Transverse colon (tissue), 4 donors: Measurements from ENCODE around the gene ZNF324. TPM values are rescaled to one million over a fixed set of nuclear protein-coding genes. Genes with fewer than 3 reads are reported as not detected.

Experiments
- DNase-seq: peaks from one replicate; pipeline ENCODE4 v3.0.0-alpha.2; 2019
- H3K27ac ChIP-seq, 4 donors: fragments of 200-600 bp; sonication (generic); 2 replicates each; pipeline ENCODE4 v1.5.1; 2016 to 2018; ENCODE audit warnings: inconsistent platforms in 4 of 4
- H3K27me3 ChIP-seq: fragments of 200-600 bp; sonication (generic); 2 replicates; pipeline ENCODE4 v1.5.1; 2017; ENCODE audit warnings: inconsistent platforms
- H3K36me3 ChIP-seq, 4 donors: fragments of 200-600 bp; sonication (generic); 2 replicates each; pipeline ENCODE4 v1.5.1; 2017 to 2019; ENCODE audit warnings: inconsistent platforms in 4 of 4
- H3K4me1 ChIP-seq, 4 donors: fragments of 200-600 bp; sonication (generic); 2 replicates each; pipeline ENCODE4 v1.5.1; 2017 to 2020; ENCODE audit warnings: inconsistent platforms in 4 of 4
- H3K4me3 ChIP-seq, 4 donors: fragments of 200-600 bp; sonication (generic); 1 replicate in 1 of 4; 2 replicates in 3 of 4; pipeline versions ENCODE4 v1.5.1 to v1.6.1; 2017 to 2019; ENCODE audit warnings: inconsistent platforms in 4 of 4
- H3K9me3 ChIP-seq, 2 donors: fragments of 200-600 bp; sonication (generic); 2 replicates each; pipeline ENCODE4 v1.5.1; 2017 to 2019; ENCODE audit warnings: inconsistent platforms in 2 of 2
- CTCF ChIP-seq, 5 experiments: fragments of 200-600 bp in 3 of 5; fragments of 450-650 bp in 2 of 5; sonication (generic) in 3 of 5; IDR thresholded peaks; 1 replicate in 2 of 5; 2 replicates in 3 of 5; pipeline ENCODE4 v1.5.1; 2016 to 2017; ENCODE audit warnings: antibody characterized with exemption in 5 of 5, inconsistent platforms in 3 of 5, mild to moderate bottlenecking in 2 of 5, moderate library complexity in 1 of 5
- EP300 ChIP-seq: sonication (generic); formaldehyde crosslinking; IDR thresholded peaks from one replicate; pipeline ENCODE4 v1.6.1; 2017; ENCODE audit warnings: antibody characterized with exemption, low read depth
- POLR2A ChIP-seq: fragments of 450-650 bp; IDR thresholded peaks from one replicate; pipeline ENCODE4 v1.6.1; 2016; ENCODE audit warnings: antibody characterized with exemption, mild to moderate bottlenecking, moderate library complexity
- POLR2AphosphoS5 ChIP-seq, 3 donors: sonication (generic); formaldehyde crosslinking; IDR thresholded peaks; one replicate each; pipeline ENCODE4 v1.6.1; 2016; ENCODE audit warnings: antibody characterized with exemption in 3 of 3
- WGBS, 2 donors: methylation state at CpG; one replicate each; pipeline ENCODE4 v1.1.5; 2018; ENCODE audit warnings: low coverage in 1 of 2; 5-methylcytosine and 5-hydroxymethylcytosine counted together
- in situ Hi-C, 4 donors: fragments of 200-750 bp; cut with MboI; loops; one replicate each; pipeline versions ENCODE4 v1.15.0 to v1.15.1; 2017; ENCODE audit warnings: low sequenced_read_pairs in 3 of 4, low pct_ligation_motif_present in 1 of 4, low pct_unique_long_range_greater_than_20kb in 1 of 4
- intact Hi-C: fragments of 100-400 bp; cut with DNase I; formaldehyde crosslinking; loops from one replicate; pipeline ENCODE4 v1.15.1; 2023; ENCODE audit warnings: low total_unique reads
- total RNA-seq, 4 donors: library from RNA; depleted of rRNA; stranded (reverse); fragments of >200 nt; gene quantifications; one replicate each; pipeline ENCODE4 v1.1.0, GENCODE V29; 2016

Gene ZNF324
- total RNA-seq, 4 donors from 2014 or later: 9.4 to 27.5 (median 24.5) TPM

GRCh38 chr19:58516964-58517833 is 50.3 kb downstream of the ZNF324 start:
- peak overlapping the region in 1 of 4 donors; percentile 99 for H3K27ac ChIP-seq
- in situ Hi-C loops (no loop called here), intact Hi-C loops (no loop called here)
- peaks cover 0 to 6% (median 0%) of the 10 kb centered on the region in 4 donors for H3K36me3 ChIP-seq
- peaks cover 30 to 43% (median 40%) of the 10 kb centered on the region in 4 donors for H3K4me1 ChIP-seq
- whole genome bisulfite sequencing, 2 donors: 94% methylated on average over 65 of the region's 65 CpGs; no CpG with 5 or more reads in 1 of the 2 donors
- H3K9me3 ChIP-seq: no peaks in the 10 kb centered on the region
- no peak for TF ChIP-seq EP300
- TF ChIP-seq POLR2A: no peak
- TF ChIP-seq POLR2AphosphoS5 (IDR thresholded peaks at IDR 0.05): no peak
- TF ChIP-seq CTCF (IDR thresholded peaks at IDR 0.05): no peak
- DNase-seq: no peak
- H3K4me3 ChIP-seq: no peak overlapping the region
- no peaks in the 10 kb centered on the region for H3K27me3 ChIP-seq

GRCh38 chr19:58518256-58519086 is 51.6 kb downstream of the ZNF324 start:
- peak overlapping the region; percentile 92 to 99 (median 96) for H3K27ac ChIP-seq
- 0 to 5% methylated on average over 9 to 22 of the region's 22 CpGs for WGBS, 2 donors
- DNase-seq: peak; percentile 44
- intact Hi-C loops: no loop called here
- peaks cover 0 to 6% (median 0%) of the 10 kb centered on the region in 4 donors for H3K36me3 ChIP-seq
- H3K9me3 ChIP-seq: no peaks in the 10 kb centered on the region
- H3K27me3 ChIP-seq: no peaks in the 10 kb centered on the region
- in situ Hi-C loops: no loop called here
- H3K4me1 ChIP-seq: peaks cover 30 to 38% (median 34%) of the 10 kb centered on the region in 4 donors
- peak overlapping the region; percentile 63 to 79 (median 72) for H3K4me3 ChIP-seq
- TF ChIP-seq POLR2AphosphoS5 (IDR thresholded peaks at IDR 0.05): no peak
- TF ChIP-seq EP300: no peak
- TF ChIP-seq POLR2A: no peak
- peak; percentile 16 to 62 (median 48) for TF ChIP-seq CTCF (IDR thresholded peaks at IDR 0.05)

GRCh38 chr19:58519087-58519354 is 52.1 kb downstream of the ZNF324 start:
- in situ Hi-C loops (no loop called here), intact Hi-C loops (no loop called here)
- Histone ChIP-seq H3K27ac (peak overlapping the region; percentile 92 to 99 (median 96)), H3K36me3 (peaks cover 0 to 6% (median 0%) of the 10 kb centered on the region in 4 donors), H3K27me3 (no peaks in the 10 kb centered on the region), H3K4me1 (peaks cover 26 to 33% (median 29%) of the 10 kb centered on the region in 4 donors), H3K9me3 (no peaks in the 10 kb centered on the region), H3K4me3 (peak overlapping the region; percentile 63 to 79 (median 72))
- DNase-seq: peak; percentile 70
- no peak for TF ChIP-seq POLR2A
- no peak for TF ChIP-seq EP300
- TF ChIP-seq POLR2AphosphoS5 (IDR thresholded peaks at IDR 0.05): no peak
- no peak for TF ChIP-seq CTCF (IDR thresholded peaks at IDR 0.05)
- 0% methylated on average over 1 to 14 of the region's 14 CpGs for WGBS, 2 donors
